ENCODE data around the gene ANKRD44. TPM values are rescaled to one million over a fixed set of nuclear protein-coding genes. Genes with fewer than 3 reads are reported as not detected.

ANKRD44 gene
- total RNA-seq, 1 experiment from 2014 or later = 0.68 TPM

DNA sequence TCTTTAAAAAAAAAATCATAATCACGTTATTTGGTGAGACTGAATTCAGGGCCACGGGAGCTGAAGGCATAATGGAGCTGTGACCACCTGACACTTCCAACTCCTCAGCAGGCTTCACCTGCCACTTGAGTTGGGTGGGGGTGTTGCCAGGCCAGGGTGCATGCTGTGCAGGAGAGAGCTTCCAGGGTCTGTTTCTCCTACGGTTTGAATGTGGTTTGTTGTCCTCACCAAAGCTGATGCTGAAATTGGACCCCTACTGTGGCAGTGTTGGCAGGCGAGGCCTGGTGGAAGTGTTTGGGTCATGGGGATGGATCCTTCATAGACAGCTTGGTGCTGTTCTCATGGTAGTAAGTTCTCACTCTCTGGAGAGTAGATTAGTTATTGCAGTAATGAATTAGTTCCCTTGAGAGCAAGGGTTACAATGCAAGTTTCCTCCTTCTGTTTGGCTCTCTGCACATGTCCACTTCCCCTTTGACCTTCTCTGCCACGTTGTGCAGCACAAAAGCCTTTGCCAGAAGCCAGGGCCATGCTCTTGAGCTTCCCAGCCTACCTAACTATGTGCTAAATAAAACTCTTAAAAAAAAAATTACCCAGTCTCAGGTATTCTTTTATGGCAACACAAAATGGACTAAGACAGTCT lies 38.3 kb upstream of the ANKRD44 start:
- CTCF ChIA-PET = no interaction called here
- Mint-ChIP-seq H3K4me1 (no peaks in the 10 kb centered on the region), H3K36me3 (no peaks in the 10 kb centered on the region), H3K9me3 (peaks cover 5% of the 10 kb centered on the region), H3K27me3 (ENCODE audit: low read depth) (peaks cover 50% of the 10 kb centered on the region), H3K4me3 (no peak overlapping the region), H3K27ac (no peak overlapping the region)
- no peak for DNase-seq (ENCODE audit: low spot score)
- ATAC-seq = no peak
- POLR2A ChIA-PET = no interaction called here
- TF ChIP-seq ATF1 (CRISPR knock-in tag; IDR thresholded peaks at IDR 0.05) (no peak), FOXP1 (CRISPR knock-in tag; IDR thresholded peaks at IDR 0.05; ENCODE audit: borderline replicate concordance) (no peak), GRHL2 (CRISPR knock-in tag; IDR thresholded peaks at IDR 0.05; ENCODE audit: insufficient replicate concordance, severe bottlenecking) (no peak), FOXJ3 (CRISPR knock-in tag; IDR thresholded peaks at IDR 0.05; ENCODE audit: borderline replicate concordance) (no peak), EMX1 (CRISPR knock-in tag; IDR thresholded peaks at IDR 0.05) (no peak), TCF7 (CRISPR knock-in tag; IDR thresholded peaks at IDR 0.05; ENCODE audit: low read depth) (no peak), ZNF317 (CRISPR knock-in tag; IDR thresholded peaks at IDR 0.05; ENCODE audit: borderline replicate concordance, low read depth) (no peak), MXD4 (CRISPR knock-in tag; IDR thresholded peaks at IDR 0.05; ENCODE audit: borderline replicate concordance) (no peak), ZNF416 (CRISPR knock-in tag; IDR thresholded peaks at IDR 0.05) (no peak), NR3C1 (CRISPR knock-in tag; conservative IDR thresholded peaks at IDR 0.05; ENCODE audit: low read depth) (no peak), CBFB (CRISPR knock-in tag; IDR thresholded peaks at IDR 0.05; ENCODE audit: low read depth) (no peak), PRRX2 (CRISPR knock-in tag; IDR thresholded peaks at IDR 0.05) (no peak), ZNF121 (CRISPR knock-in tag; IDR thresholded peaks at IDR 0.05) (no peak), NR2C2 (CRISPR knock-in tag; IDR thresholded peaks at IDR 0.05) (no peak), IRF2 (CRISPR knock-in tag; IDR thresholded peaks at IDR 0.05; ENCODE audit: borderline replicate concordance, low read depth) (no peak), ZNF263 (CRISPR knock-in tag; IDR thresholded peaks at IDR 0.05; ENCODE audit: low read depth) (no peak), HMGA2 (CRISPR knock-in tag; IDR thresholded peaks at IDR 0.05) (no peak)
- TF ChIP-seq, protein P1, sequence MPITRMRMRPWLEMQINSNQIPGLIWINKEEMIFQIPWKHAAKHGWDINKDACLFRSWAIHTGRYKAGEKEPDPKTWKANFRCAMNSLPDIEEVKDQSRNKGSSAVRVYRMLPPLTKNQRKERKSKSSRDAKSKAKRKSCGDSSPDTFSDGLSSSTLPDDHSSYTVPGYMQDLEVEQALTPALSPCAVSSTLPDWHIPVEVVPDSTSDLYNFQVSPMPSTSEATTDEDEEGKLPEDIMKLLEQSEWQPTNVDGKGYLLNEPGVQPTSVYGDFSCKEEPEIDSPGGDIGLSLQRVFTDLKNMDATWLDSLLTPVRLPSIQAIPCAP (CRISPR knock-in tag; IDR thresholded peaks at IDR 0.05) = no peak
- TF ChIP-seq, protein P2, sequence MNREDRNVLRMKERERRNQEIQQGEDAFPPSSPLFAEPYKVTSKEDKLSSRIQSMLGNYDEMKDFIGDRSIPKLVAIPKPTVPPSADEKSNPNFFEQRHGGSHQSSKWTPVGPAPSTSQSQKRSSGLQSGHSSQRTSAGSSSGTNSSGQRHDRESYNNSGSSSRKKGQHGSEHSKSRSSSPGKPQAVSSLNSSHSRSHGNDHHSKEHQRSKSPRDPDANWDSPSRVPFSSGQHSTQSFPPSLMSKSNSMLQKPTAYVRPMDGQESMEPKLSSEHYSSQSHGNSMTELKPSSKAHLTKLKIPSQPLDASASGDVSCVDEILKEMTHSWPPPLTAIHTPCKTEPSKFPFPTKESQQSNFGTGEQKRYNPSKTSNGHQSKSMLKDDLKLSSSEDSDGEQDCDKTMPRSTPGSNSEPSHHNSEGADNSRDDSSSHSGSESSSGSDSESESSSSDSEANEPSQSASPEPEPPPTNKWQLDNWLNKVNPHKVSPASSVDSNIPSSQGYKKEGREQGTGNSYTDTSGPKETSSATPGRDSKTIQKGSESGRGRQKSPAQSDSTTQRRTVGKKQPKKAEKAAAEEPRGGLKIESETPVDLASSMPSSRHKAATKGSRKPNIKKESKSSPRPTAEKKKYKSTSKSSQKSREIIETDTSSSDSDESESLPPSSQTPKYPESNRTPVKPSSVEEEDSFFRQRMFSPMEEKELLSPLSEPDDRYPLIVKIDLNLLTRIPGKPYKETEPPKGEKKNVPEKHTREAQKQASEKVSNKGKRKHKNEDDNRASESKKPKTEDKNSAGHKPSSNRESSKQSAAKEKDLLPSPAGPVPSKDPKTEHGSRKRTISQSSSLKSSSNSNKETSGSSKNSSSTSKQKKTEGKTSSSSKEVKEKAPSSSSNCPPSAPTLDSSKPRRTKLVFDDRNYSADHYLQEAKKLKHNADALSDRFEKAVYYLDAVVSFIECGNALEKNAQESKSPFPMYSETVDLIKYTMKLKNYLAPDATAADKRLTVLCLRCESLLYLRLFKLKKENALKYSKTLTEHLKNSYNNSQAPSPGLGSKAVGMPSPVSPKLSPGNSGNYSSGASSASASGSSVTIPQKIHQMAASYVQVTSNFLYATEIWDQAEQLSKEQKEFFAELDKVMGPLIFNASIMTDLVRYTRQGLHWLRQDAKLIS (CRISPR knock-in tag; IDR thresholded peaks at IDR 0.05; ENCODE audit: borderline replicate concordance) = no peak

DNA sequence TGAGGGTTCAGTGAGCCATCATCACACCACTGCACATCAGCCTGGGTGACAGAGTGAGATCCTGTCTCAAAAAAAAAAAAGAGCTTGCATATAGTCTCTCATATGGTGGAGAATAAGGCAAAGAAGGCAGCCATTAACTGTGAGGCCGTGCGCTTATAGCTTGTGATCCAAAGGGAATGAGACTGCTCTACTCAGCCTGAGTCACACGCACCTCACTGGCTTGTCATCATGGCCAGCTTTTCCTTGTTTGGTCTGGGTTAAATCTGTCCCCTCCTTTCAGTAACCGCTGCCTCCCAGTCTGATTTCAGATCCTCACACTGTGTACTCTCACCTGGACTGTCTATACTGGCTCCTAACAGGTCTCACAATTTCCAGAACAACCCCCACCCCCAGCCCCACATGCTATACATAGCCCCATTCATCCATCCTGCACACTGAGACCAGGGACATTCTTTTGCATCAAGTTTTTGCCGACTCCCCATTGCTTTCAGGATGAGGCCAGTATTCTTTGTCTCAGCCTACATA lies 35.3 kb upstream of the ANKRD44 start:
- CTCF ChIA-PET = interaction anchor here (0.8 to 1.1 kb wide), 2 partner anchors 13 to 233 kb away, joined by 4 read pairs; no protein-coding TSS in a partner anchor
- TF ChIP-seq PRRX2 (CRISPR knock-in tag; IDR thresholded peaks at IDR 0.05) = no peak
- TF ChIP-seq, protein P3, sequence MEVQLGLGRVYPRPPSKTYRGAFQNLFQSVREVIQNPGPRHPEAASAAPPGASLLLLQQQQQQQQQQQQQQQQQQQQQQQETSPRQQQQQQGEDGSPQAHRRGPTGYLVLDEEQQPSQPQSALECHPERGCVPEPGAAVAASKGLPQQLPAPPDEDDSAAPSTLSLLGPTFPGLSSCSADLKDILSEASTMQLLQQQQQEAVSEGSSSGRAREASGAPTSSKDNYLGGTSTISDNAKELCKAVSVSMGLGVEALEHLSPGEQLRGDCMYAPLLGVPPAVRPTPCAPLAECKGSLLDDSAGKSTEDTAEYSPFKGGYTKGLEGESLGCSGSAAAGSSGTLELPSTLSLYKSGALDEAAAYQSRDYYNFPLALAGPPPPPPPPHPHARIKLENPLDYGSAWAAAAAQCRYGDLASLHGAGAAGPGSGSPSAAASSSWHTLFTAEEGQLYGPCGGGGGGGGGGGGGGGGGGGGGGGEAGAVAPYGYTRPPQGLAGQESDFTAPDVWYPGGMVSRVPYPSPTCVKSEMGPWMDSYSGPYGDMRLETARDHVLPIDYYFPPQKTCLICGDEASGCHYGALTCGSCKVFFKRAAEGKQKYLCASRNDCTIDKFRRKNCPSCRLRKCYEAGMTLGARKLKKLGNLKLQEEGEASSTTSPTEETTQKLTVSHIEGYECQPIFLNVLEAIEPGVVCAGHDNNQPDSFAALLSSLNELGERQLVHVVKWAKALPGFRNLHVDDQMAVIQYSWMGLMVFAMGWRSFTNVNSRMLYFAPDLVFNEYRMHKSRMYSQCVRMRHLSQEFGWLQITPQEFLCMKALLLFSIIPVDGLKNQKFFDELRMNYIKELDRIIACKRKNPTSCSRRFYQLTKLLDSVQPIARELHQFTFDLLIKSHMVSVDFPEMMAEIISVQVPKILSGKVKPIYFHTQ (CRISPR knock-in tag; IDR thresholded peaks at IDR 0.05) = no peak
- TF ChIP-seq EMX1 (CRISPR knock-in tag; IDR thresholded peaks at IDR 0.05) = no peak
- TF ChIP-seq, protein P4, sequence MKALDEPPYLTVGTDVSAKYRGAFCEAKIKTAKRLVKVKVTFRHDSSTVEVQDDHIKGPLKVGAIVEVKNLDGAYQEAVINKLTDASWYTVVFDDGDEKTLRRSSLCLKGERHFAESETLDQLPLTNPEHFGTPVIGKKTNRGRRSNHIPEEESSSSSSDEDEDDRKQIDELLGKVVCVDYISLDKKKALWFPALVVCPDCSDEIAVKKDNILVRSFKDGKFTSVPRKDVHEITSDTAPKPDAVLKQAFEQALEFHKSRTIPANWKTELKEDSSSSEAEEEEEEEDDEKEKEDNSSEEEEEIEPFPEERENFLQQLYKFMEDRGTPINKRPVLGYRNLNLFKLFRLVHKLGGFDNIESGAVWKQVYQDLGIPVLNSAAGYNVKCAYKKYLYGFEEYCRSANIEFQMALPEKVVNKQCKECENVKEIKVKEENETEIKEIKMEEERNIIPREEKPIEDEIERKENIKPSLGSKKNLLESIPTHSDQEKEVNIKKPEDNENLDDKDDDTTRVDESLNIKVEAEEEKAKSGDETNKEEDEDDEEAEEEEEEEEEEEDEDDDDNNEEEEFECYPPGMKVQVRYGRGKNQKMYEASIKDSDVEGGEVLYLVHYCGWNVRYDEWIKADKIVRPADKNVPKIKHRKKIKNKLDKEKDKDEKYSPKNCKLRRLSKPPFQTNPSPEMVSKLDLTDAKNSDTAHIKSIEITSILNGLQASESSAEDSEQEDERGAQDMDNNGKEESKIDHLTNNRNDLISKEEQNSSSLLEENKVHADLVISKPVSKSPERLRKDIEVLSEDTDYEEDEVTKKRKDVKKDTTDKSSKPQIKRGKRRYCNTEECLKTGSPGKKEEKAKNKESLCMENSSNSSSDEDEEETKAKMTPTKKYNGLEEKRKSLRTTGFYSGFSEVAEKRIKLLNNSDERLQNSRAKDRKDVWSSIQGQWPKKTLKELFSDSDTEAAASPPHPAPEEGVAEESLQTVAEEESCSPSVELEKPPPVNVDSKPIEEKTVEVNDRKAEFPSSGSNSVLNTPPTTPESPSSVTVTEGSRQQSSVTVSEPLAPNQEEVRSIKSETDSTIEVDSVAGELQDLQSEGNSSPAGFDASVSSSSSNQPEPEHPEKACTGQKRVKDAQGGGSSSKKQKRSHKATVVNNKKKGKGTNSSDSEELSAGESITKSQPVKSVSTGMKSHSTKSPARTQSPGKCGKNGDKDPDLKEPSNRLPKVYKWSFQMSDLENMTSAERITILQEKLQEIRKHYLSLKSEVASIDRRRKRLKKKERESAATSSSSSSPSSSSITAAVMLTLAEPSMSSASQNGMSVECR (CRISPR knock-in tag; IDR thresholded peaks at IDR 0.05; ENCODE audit: borderline replicate concordance) = no peak
- TF ChIP-seq, protein P5, sequence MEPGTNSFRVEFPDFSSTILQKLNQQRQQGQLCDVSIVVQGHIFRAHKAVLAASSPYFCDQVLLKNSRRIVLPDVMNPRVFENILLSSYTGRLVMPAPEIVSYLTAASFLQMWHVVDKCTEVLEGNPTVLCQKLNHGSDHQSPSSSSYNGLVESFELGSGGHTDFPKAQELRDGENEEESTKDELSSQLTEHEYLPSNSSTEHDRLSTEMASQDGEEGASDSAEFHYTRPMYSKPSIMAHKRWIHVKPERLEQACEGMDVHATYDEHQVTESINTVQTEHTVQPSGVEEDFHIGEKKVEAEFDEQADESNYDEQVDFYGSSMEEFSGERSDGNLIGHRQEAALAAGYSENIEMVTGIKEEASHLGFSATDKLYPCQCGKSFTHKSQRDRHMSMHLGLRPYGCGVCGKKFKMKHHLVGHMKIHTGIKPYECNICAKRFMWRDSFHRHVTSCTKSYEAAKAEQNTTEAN (CRISPR knock-in tag; IDR thresholded peaks at IDR 0.05) = no peak
- TF ChIP-seq NR1H2 (CRISPR knock-in tag; IDR thresholded peaks at IDR 0.05) = no peak

More for the DNA sequence above, 35.3 kb upstream of the ANKRD44 start:
- Mint-ChIP-seq H3K27ac (no peak overlapping the region), H3K4me3 (no peak overlapping the region), H3K36me3 (no peaks in the 10 kb centered on the region), H3K27me3 (ENCODE audit: low read depth) (peaks cover 23% of the 10 kb centered on the region), H3K9me3 (peaks cover 5% of the 10 kb centered on the region), H3K4me1 (no peaks in the 10 kb centered on the region)
- ATAC-seq (no peak), DNase-seq (ENCODE audit: low spot score) (no peak)
- POLR2A ChIA-PET = no interaction called here
